GM12872 (cell line): ENCODE results near the gene MAPK11.
A peak's percentile ranks its signal among the peaks of the same experiment; 100 is the strongest.

Experiments
- TF ChIP-seq, protein P1 (sequence below): IDR thresholded peaks from 3 replicates; pipeline ENCODE4 v1.5.1; 2011; ENCODE audit warnings: low read depth, mild to moderate bottlenecking, low read length, moderate library complexity; ENCODE audit not compliant: insufficient read depth

MAPK11 gene

DNA sequence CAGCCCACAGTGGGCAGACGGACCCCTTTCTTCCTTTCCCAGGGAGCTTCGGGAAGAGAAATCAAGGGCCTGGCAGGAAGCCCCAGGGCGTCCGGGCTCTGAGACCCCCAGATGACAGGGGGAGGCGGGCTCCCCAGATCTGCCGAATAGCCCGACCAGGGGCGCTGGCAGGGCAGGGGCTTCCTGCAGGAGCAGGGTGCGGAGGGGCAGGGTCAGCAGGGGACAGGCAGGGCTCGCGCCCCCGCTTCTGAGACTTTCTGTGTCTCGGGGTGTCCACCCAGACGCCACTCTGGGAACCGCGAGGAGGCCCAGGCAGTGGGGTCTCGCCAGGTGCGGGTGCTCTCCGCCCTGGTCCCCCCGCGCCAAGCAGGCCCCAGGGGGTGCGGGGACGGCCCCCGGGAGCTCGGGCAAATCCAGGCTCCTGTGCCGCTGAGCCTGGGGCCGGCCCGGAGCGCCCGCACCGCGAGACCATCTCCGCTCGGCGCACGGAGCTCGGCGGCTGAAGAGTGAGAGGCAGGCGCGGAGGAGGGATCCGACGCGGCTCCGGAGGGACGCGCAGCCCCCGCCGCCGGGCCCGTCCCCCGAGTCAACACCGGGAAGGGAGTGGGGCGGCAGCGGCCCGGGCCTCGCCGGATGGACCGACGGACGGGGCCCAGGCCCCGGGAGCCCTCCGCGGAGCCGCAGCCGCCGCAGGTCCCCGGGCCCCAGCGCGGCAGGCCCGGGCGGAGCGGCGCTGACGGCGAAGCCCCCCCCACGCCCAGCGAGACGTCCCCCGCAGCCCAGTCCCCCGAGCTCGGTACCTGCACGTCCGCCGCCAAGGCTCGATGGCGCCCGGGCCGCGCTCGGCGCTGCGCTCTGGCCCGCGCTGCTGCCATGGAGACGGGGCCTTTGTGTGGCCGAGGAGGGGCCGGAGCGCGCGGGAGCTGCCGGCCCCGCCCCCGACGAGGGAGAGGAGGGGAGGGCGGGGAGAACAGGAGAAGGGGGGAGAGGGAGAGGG, 36.9 kb upstream of the MAPK11 start, which contains the start of gene PLXNB2:
PLXNB2 (minus strand) TSS at position 894 of the 997 bp plus-strand sequence. CDS start 17,062 bp downstream, outside the sequence.
- TF ChIP-seq, protein P1, sequence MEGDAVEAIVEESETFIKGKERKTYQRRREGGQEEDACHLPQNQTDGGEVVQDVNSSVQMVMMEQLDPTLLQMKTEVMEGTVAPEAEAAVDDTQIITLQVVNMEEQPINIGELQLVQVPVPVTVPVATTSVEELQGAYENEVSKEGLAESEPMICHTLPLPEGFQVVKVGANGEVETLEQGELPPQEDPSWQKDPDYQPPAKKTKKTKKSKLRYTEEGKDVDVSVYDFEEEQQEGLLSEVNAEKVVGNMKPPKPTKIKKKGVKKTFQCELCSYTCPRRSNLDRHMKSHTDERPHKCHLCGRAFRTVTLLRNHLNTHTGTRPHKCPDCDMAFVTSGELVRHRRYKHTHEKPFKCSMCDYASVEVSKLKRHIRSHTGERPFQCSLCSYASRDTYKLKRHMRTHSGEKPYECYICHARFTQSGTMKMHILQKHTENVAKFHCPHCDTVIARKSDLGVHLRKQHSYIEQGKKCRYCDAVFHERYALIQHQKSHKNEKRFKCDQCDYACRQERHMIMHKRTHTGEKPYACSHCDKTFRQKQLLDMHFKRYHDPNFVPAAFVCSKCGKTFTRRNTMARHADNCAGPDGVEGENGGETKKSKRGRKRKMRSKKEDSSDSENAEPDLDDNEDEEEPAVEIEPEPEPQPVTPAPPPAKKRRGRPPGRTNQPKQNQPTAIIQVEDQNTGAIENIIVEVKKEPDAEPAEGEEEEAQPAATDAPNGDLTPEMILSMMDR, result no peak

DNA sequence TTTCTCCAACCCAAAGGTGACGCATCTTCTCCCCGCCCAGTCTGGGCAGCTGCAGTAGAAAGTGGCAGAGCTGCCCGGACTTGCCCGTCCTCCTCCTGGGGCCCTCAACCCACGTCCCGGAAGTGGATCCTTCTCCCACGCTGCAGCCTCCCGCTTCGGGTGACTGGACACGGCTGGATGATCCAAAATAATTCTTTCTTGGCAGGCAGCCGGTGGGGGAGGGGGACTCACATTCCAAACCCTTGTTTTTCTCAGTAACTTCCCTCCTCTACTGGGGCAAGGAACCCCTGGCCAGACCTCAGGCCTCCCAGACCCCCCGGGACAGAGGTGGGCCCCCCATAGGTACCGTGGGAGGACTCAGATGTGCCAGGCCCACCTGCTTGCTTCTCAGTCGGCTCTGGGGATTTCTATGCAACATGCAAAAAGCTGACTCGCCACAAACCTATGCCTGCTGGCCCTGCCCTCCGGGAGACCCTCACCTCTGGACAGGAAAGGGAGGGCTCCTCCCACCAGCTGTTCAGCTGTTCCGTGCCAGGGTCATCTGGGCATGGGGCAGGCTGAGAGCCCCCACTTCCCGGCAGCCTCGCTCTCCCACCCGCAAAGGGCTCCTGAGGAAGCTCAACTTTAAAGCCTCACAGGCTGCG, 35.9 kb upstream of the MAPK11 start:
- TF ChIP-seq, protein P1, result no peak

DNA sequence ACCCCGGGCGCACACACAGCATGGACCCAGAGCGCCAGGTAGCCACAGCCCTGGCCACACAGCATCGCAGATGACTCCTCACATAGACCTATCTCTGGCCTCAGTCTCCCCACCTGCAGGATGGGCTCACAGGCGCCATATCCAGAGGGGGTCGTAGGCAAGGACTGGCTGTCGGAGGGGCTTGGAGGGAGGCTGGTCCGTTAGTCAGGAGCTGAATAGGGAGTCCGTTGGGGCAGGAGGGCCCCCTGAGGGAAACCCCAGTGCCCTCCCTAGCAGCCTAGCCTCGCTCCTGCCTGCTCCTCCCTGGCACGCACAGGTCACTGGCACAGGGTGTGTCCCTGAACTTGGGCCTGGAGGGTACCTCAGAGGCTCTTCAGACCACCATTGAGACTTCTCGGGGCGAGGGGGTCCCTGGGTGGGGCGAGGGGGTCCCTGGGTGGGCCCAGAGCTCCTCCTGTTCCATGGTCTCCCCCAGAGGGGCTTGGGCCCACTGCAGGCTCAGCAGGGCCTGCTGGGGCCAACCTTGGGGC, 35.3 kb upstream of the MAPK11 start:
- TF ChIP-seq, protein P1, result no peak

DNA sequence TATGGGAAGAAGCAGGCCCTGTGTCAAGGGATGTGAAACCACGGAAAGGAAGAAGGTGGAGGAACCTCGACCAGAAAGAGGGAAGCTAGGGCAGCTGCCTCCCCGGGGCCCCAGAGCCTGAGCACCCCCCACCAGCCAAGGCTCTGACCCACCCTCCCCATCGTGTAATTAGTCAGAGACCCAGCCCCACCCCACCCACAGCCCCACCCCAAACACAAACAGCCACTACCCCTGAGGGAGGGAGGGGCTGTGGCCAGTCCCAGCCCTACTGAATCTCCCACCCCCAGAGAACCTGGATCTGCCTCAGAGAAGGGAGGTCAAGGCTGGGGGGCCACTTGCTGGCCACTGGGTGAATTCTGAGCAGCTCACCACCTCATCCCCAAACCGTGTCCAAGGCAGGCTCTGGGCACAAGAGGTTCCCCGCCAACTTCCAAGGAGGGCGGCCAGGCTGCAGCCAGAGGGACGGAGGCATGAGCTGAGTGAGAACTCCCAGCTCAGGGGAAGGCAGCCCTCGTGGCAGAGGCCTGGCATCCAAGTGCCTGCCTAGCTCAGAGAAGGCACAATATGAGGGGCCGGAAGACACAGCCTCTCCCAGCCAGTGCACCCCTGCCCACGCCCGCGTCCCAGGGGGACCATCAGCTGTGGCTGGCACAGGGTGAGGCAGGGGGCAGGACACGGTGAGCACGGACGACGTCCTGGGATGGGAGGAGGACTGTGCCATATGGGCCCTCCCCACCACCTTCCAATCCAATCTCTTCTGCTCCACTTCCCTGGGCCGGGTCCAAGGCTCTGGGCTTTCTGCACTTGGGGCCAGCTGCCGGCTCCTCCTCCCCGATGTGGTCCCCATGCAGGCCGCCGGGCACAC, 34.6 kb upstream of the MAPK11 start:
- TF ChIP-seq, protein P1, result no peak

DNA sequence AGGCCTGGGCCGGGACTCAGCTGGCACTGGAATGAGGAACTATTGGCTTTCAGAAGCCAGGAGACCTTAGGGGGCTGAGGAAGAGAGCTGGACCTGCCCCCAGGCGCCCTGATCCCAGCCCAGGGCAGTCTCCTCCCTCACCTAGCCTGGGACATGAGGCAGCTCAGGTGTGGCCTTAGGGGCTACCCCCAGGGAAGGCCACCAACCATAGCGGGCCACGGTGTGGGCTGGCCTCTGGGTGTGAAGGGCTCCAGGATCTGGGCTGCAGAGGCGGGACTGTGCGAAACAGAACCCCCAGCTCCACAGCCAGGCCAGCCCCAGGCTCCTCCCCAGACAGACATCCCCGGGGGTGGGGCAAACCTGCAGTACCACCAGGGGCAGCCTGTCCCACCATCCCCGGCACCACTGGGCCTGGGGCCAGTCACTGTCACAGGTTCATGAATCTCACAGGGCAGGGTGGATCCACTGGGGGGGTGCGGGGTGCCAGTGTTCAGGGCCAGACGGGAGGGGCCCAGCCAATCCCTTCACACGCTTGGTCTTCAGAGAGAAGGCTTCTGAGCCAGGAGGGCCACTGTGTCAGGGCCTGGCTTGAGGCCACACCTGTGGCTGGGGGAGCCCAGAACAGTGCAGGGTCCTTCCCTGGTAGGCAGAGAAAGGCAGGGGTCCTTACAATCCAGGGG, 33.8 kb upstream of the MAPK11 start:
- TF ChIP-seq, protein P1, result 0 out of 3 replicates have a peak, but pooled peaks have one; percentile 5

DNA sequence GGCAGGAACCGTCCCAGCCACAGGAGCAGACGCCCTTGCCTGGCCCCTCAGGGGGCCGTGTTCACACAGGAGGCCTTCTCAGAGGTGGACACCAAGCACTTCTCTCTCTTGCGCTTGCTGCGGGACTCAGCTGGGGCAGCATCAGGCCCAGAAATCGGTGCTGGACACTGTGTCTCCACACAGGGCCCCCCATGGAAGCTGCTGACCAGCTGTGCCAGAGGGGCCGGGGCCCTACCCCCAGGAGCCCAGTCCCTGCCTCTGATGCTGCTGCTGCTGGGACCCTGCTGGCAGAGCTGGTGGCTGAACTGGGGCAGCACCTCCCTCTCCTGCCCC, 33.3 kb upstream of the MAPK11 start:
- TF ChIP-seq, protein P1, result no peak
